ENCODE measurements around the gene PLXDC2. TPM values are rescaled to one million over a fixed set of nuclear protein-coding genes. Genes with fewer than 3 reads are reported as not detected.
"Not testable (repeated sequence)": the region's sequence is repeated elsewhere in the genome, so short reads cannot be mapped to it uniquely, and the experiment has no call there.

The PLXDC2 gene
- total RNA-seq, 1 experiment from 2014 or later = 30.3 TPM

DNA sequence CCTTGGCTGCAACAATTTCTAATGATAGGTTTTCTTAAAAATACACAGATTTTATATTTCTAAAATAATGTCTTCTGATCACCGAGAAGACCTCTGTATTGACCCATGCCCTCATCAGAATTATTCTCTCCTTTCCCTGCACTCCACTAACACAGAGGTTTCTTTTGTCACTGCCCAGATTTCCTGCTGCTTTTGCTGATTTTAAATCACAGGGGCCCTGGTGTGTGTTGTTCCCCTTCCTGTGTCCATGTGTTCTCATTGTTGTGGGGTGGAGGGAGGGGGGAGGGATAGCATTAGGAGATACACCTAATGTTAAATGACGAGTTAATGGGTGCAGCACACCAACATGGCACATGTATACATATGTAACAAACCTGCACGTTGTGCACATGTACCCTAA lies 375.2 kb downstream of the PLXDC2 start:
- DNase-seq (ENCODE audit: low spot score) = not testable (repeated sequence)

DNA sequence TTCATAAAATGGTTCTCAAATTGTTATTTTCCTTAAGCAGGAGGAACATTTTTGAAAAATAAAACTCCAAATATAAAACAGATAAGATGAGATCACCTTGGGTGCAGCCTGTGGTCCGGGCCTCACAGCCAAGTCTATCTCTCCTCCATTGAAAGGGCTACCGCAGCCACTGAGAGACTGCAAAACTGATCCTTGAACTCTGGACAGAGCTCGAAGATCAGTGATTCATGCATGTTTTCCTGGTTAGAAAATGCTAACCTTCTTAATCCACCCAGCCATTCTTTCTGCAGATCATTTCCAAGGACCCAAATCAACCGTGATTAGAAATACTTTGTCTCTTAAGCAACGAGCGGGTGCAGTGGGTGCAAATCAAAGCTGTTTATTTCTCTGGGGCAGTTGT lies 378.8 kb downstream of the PLXDC2 start:
- no peak for DNase-seq (ENCODE audit: low spot score)

DNA sequence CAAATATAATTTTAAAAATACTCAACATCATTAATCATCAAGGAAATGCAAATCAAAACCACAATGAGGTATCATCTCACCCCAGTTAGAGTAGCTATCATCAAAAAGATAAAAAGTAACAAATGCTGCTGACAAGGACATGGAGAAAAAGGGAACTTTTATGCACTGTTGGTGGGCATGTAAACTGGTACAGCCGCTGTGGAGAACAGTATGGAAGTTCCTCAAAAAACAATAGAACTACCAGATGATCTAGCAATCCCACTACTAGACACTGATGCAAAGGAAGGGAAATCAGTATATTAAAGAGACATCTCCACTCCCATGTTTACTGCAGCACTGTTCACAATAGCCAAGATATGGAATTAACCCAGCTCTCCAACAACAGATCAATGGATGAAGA lies 384.5 kb downstream of the PLXDC2 start:
- DNase-seq (ENCODE audit: low spot score) = no peak

DNA sequence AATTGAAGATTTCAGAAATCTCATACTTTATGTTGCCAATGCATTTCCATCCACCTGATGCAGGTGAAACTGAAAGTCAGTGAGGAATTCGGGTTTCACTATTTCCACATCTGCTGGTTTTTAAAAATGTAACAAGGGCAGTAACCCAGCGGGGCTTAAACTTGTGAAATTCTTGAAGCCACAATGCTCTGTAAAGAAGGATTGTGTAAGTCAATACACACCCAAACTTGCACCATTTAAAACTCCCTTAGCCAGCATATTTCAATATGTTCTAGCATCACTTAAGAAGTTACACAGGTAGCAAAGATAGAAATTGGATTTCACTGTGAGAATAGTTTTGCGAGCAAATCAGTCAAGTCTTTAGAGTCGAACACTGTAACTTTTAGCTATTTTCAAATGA lies 386.1 kb downstream of the PLXDC2 start:
- DNase-seq (ENCODE audit: low spot score) = no peak

DNA sequence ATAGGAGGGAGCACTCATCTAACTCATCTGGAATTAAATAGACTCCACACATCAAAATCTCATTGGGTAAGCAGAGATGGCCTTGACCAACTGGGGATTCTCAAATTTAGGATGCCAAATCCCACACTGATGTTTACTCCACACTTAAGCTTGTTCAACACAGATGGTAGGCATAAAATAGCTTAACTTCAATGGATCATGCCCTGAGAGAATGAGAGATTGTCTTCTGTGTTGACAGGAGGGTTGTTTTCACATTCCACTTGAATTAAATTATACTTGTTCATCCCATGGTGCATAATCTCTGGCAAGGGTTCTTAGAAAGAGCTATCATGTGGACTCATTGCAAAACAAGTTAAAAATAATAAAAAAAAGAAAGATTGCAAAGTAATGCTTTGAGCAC lies 391.4 kb downstream of the PLXDC2 start:
- DNase-seq (ENCODE audit: low spot score) = no peak

DNA sequence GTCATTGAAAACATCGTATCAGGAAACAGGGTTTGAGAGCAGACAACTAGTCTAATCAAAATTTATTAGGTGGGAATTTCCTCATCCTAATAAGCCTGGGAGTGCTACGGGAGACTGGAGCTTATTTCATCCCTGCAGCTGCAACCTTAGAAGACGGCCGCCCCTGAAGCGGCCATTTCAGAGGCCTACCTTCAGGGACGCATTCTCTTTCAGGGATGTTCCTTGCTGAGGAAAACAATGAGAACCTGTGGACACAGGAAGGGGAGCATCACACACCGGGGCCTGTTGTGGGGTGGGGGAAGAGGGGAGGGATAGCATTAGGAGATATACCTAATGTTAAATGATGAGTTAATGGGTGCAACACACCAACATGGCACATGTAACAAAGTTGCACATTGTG lies 392.9 kb downstream of the PLXDC2 start:
- DNase-seq (ENCODE audit: low spot score) = not testable (repeated sequence)

DNA sequence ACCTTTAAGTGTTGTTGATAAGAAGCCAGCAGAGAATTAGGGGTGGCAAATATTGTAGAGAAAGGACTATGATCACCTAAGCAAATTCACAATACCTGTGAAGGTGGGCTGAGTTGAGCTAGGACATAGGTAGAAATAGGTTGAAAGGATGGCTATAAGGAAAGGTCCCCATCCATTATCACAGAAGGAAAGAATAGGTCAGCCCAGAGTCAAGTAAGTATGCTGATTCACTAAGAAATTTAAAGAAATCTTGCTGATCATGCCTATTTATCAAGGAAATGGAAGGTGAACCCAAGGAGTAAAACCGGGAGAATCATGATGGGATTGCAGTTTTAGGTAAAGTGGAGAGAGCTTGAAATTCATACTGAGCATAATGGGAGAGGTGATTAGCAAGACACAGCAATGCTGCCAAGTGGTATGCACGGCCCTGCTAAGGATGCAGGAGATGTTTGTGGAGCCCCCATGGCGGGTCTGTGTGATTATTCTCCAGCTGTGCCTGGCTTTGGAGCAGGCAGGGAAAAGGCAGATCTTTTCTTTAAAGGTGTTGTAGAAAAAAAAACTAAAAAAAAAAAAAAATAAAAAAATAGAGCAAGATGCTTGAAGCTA lies 399.4 kb downstream of the PLXDC2 start:
- no peak for DNase-seq (ENCODE audit: low spot score)

DNA sequence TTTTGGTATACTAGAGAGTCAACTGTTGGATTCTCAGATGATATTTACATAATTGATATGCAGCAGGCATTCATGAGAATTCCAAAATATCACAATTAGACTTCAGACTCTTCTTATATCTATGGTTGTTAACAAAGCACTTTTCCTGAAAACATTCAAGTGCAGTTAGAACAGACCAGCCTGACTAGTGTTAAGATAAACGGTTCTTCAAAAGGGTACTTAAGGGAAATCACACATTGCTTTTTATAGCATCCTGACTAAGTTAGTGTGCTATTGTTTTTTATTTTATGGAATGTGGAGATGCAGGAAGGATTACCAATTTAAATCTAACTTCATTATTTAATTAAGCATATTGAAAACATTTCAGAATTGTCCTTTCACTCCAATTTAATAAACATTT lies 405.1 kb downstream of the PLXDC2 start:
- DNase-seq (ENCODE audit: low spot score) = no peak

DNA sequence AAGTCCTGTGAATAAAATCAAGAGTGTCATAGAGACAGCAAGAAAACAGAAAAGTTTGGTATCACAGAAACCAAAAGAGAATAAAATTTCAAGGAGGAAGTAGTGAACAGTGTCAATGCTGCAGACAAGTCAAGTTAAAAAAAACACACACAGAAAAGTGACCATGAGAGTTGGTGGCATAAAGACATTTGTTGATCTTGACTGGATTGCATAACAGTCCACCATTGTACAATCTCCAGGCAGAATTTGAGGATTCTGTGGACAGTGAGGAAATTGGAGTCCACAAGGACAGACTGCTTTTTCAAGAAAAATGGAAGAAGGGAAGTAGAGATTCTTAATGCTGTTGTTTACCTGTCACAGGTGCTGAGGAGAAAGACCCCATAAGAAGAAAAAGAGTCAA lies 412.5 kb downstream of the PLXDC2 start:
- no peak for DNase-seq (ENCODE audit: low spot score)

DNA sequence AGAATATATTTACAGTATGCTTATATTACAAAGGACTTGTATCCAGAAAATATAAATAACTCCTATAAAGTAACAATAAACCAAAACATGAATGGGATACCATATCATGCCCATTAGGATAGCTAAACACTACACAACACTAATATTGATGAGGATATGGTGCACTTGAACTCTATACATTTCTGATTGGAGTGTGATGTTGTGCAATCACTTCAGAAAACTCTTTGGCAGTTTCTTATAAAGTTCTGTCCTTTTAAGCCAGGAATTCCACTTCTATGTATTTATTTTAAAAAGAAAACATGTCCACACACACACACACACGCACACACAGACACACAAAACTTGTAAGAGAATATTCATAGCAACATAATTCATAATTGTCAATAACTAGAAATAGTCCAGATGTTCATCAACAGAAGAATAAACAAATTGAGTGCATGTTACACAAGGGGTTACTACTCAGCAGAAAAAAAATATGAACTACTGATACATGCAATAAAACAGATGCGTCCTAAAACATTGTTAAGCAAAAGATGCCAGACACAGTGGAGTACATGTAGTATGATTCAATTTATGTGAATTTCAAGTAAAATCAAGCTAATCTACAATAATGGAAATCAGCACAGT lies 416.0 kb downstream of the PLXDC2 start:
- DNase-seq (ENCODE audit: low spot score) = no peak

DNA sequence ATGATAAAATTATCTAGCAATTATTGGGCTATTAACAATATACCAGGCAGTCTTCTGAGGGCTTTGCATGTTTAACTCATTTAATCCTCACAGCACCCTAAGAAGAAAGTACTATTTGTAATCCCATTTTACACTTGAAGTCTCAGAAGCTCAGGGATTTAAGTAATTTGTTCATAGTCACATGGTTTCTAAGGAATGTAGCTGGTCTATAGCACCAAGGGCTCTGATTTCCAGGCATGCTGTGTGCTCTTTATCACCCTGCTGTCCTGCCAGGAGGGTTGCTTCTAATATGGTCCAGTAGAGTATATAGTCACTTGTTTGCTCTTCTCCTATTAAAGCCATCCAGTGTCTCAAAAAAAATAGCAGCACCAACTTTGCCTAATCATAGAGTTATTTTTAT lies 417.2 kb downstream of the PLXDC2 start:
- DNase-seq (ENCODE audit: low spot score) = no peak

DNA sequence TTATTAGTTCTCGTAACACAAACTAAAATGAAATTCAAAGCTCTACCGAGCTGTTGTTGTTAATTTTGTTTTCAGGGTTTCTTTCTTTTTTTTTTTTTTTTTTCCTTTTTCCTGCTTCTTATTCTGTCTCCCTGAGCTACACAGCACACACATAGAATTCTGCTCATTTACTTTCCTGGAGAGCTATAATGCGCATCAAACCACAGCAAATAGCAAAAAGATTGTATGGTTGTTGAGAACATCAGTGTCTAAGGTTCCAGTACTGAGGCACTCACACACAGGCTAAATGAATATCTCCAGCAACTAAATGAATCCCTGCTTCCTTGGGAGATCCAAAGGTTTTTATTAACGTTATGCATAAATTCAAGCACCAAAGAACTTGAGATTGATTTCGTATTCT lies 418.3 kb downstream of the PLXDC2 start:
- DNase-seq (ENCODE audit: low spot score) = no peak

DNA sequence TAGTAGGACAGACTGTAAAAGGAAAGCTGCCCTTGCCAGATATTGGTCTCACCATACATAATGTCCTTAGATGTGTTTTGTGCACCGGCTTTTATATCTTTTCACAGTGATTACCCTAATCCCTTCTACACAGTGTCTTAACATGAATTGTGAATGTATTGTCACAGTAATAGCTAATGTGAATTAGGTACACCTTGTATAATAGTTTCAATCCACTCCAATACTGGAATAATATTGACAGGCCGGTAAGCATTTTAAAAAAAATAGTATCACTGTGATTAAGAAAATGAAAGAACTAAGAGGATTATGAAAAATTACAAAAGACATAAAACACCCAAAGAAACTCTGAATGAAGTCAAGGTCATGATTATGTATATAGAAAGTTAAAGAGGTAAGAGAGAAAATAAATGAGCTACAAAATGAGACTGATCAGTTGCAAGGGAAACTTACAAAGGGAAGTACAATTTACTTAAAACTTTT lies 420.9 kb downstream of the PLXDC2 start:
- no peak for DNase-seq (ENCODE audit: low spot score)

DNA sequence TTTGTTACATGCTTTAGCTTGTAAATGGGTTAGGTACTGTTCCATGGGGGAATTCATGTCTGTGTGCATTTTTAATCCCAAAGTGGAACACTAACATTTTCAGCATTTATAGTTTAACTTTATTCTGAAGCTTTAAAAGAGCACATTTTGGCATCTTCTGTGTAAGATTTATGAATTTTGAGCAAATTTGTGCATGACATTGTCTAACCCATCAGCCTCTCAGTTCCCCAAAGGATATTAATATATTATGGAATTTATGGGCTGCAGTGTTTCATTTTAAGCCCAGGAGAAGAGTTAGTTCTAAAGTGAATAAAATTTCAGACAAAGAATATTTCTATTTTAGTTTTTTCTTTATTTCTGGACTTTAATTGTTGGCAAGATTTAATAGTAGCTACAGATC lies 421.4 kb downstream of the PLXDC2 start:
- DNase-seq (ENCODE audit: low spot score) = no peak

DNA sequence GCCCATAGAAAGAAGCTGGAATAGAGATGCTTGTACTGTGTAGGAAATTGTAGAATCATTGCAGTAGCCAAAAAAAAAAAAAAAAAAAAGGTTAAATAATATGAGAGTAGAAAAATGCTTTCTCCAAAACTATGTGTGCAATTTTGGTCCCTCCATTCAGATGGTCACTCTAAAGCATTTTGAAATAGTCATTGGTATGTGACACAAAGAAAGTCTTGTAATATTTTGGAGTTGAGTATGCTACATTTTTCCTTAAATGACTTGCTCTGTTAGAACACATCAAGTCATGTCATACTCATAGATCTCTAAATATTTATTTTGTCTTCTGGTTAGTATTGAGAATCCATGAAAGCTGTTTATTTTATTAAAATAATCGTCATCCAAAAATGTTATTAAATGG lies 424.4 kb downstream of the PLXDC2 start:
- DNase-seq (ENCODE audit: low spot score) = no peak

DNA sequence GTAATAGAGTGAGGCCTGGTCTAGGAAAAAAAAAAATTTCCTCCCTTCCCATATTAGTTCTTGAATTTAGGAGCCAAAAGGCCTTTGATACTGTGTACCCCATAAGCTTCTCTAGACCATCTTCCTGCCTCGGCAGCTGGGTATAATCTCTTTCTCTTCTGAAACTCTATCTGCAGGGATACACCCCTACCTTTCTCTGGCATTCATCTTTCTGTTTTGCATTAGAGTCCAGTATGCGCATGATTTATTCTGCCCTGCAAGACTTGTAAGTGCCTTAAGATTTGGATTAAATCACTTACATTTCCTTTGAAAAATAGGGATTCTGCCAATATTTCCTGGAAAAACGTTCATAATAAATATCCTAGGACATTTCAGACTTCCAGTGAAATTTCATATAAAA lies 431.2 kb downstream of the PLXDC2 start:
- DNase-seq (ENCODE audit: low spot score) = no peak

DNA sequence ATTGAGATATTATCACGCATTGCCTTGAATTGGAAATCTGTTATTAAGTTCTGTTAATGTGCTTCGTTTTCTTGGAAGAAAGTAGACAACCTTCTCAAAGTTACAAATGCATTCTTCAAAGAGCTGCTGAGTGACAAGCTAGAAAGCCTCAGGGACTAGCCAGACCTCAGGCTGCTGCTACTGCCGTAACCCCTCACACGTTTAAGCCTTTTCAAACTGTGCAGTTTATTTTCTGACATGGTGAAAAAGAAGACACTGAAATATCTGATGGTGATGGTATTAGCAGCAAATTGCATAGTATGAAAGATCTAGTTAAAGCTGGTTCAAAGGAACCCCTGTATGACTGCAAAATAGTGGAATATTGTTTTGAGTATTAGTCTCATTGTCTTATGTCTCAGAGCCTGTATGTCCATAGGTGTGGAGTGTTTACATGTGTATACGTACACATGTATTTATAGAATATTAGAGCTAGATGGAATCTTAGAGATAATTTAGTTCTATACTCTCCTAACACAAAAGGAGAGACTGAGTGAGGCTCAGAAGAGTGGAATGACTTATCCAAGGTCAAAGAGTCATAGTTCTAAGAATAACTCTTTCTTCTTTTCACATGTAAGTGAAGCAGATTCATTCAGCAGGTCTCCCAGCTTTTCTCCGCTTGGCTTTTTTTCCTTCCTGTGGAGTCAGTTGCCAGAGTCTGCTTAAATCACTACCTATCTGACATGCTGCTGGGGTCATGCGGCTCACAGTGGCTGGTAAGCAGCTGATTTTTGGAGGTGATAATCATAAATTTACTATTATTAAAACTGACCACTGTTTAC lies 431.9 kb downstream of the PLXDC2 start:
- DNase-seq (ENCODE audit: low spot score) = no peak

DNA sequence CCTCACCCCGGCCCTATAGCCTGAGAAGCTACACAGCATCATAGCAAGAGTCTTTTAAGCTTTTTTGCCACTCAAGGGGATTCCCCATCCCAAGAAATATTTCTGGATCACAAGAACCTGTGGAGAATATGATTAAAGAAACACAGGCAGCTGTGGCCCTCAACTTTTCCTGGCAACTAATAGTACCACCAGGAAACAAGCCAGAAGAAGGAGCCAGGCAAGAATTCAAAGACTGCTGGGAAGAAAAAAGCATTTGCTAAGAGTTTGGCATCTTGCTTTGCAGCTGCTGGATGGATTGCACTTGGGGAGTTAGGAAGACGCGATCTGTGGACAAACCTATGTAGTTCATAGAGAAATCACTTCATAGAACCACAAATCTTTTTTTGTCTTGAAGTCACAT lies 437.8 kb downstream of the PLXDC2 start:
- DNase-seq (ENCODE audit: low spot score) = no peak

DNA sequence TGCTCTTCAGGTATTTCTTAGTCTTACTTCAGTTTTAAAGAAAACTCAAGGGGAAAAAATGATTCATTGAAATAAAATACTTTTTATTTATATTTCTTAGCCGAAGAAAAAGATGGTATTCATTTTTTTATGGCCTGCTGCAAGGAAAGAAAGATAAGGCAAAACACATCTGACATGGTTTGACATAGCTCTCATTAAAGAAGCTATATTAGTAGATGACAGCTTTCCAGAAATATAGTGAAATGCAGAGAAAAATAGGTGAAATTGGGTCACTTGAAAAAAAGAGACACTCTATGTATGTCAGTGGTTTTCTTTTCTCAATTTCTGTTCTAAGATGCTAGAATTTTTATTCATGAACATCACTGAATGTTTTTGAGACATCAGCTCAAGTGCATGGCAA lies 438.3 kb downstream of the PLXDC2 start:
- DNase-seq (ENCODE audit: low spot score) = no peak

DNA sequence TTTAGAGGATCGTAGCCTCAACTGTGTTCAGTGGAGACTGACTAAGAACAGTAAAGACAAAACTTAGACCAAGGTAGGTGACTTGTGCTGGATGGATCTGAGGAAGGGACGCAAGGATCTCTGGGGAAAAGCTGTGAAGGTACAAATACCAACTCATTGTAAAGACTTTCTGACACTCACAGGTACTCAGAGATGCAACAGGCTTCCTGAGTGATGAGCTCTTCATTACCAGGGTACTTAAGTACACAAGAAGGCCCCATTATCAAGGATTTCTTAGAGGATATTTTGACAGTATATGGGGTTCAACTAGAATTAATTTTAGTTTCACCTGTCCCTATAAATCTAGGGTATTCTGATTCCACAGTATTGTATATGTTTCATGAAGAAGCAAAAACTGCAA lies 440.7 kb downstream of the PLXDC2 start:
- no peak for DNase-seq (ENCODE audit: low spot score)

DNA sequence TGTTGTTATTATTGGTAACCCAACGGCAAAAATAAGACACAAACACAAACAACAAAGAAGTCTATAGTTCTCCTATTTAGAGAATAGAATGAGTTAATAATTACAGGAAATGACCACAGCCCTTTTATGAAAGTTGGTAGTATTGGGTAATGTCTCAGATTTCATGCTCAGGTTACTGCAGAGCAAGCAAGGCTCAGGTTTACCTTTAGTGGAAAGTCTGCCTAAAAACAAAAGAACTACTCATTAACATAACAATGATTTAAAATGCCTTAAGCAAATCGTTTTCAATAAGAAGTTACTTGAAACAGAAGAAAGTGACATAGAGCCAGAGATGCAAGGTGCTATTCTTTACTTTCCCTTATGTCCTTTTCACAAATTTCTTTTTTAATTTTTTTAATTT lies 441.2 kb downstream of the PLXDC2 start:
- DNase-seq (ENCODE audit: low spot score) = no peak

DNA sequence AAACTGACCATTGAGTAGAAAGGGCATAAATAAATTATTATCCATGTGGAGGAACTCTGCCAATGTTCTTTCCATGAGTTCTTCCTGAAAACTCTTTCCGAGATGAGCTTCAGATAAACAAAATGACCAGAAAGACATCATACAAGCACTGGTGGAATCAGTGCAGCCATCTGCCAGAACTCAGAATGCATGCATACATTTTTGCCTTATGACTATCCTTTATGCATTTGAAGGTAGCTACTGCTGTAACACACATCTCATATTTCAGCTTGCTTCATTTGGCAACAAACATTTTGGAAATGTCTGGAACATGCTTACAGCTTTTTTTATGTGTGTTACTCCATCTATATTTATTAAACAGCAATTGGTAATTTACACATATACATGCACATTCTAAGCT lies 448.9 kb downstream of the PLXDC2 start:
- DNase-seq (ENCODE audit: low spot score) = no peak

DNA sequence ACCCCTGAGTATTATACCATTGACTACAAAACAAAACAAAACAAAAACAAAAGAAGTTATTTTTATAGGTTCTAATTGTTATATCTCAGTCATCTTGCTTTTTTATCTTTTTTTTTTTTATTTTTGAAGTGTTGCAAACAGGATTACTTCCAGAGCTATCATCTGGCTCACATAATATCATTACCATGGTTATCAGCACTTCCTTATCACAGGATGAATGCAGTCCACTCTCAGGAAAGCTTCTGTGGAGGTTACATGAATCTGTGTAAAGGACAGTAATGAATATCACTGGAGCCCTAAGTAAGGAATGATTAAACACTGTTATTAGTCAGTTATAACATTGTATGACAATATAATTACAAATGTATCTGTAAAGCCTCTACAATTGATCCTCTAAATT lies 451.5 kb downstream of the PLXDC2 start:
- DNase-seq (ENCODE audit: low spot score) = no peak

All from H4 (cell line).